GDM1 (cell line): ENCODE data around the gene LAMC3.

Experiments used
- DNase-seq: peaks from one replicate; lab custom pipeline; 2025; lab: John Stamatoyannopoulos, UW

LAMC3 gene

GRCh38 chr9:131011274-131012022 is 2.5 kb downstream of the LAMC3 start:
- no peak for DNase-seq

GRCh38 chr9:131012023-131012334 is 3.0 kb downstream of the LAMC3 start:
- DNase-seq: no peak

GRCh38 chr9:131012396-131012917 is 3.5 kb downstream of the LAMC3 start:
- DNase-seq: no peak

- no peak for DNase-seq
Observed at GRCh38 chr9:131013015-131013755, 4.2 kb downstream of the LAMC3 start.

- no peak for DNase-seq
Observed at GRCh38 chr9:131013771-131014676, 5.0 kb downstream of the LAMC3 start.

GRCh38 chr9:131015112-131015511 is 6.1 kb downstream of the LAMC3 start:
- DNase-seq: no peak

GRCh38 chr9:131015876-131016397 is 7.0 kb downstream of the LAMC3 start:
- no peak for DNase-seq

GRCh38 chr9:131017067-131017466 is 8.1 kb downstream of the LAMC3 start:
- no peak for DNase-seq

- no peak for DNase-seq
Observed at GRCh38 chr9:131018621-131019020, 9.6 kb downstream of the LAMC3 start.

GRCh38 chr9:131019388-131020239 is 10.6 kb downstream of the LAMC3 start:
- DNase-seq: no peak

GRCh38 chr9:131020388-131020787 is 11.4 kb downstream of the LAMC3 start:
- no peak for DNase-seq

GRCh38 chr9:131020862-131021261 is 11.9 kb downstream of the LAMC3 start:
- no peak for DNase-seq

- DNase-seq: no peak
Observed at GRCh38 chr9:131021785-131022184, 12.8 kb downstream of the LAMC3 start.

GRCh38 chr9:131024978-131025868 is 16.2 kb downstream of the LAMC3 start:
- DNase-seq: no peak

- no peak for DNase-seq
Observed at GRCh38 chr9:131025953-131026858, 17.2 kb downstream of the LAMC3 start.

- no peak for DNase-seq
Observed at GRCh38 chr9:131027048-131027871, 18.3 kb downstream of the LAMC3 start.

GRCh38 chr9:131027872-131028179 is 18.9 kb downstream of the LAMC3 start:
- no peak for DNase-seq

GRCh38 chr9:131028221-131028884 is 19.4 kb downstream of the LAMC3 start:
- no peak for DNase-seq
